Prostate gland (tissue), 2 donors: ENCODE results near the gene PLEKHG2. TPM values are rescaled to one million over a fixed set of nuclear protein-coding genes. Genes with fewer than 3 reads are reported as not detected.

ENCODE experiments used
- DNase-seq: peaks from one replicate; pipeline ENCODE4 v3.0.0-alpha.2; 2019; ENCODE audit warnings: low spot score
- H3K27ac ChIP-seq, 2 donors: fragments of 200-600 bp; sonication (generic); 2 replicates each; pipeline ENCODE4 v1.5.1; 2017 to 2019
- H3K27me3 ChIP-seq: fragments of 200-600 bp; sonication (generic); replicated peaks from 2 replicates; pipeline ENCODE4 v1.5.1; 2019; ENCODE audit not compliant: insufficient read depth
- H3K36me3 ChIP-seq, 2 donors: fragments of 200-600 bp; sonication (generic); 1 replicate in 1 of 2; 2 replicates in 1 of 2; pipeline versions ENCODE4 v1.5.1 to v1.8.1; 2017 to 2019
- H3K4me1 ChIP-seq: fragments of 200-600 bp; sonication (generic); replicated peaks from 2 replicates; pipeline ENCODE4 v1.5.1; 2019
- H3K4me3 ChIP-seq, 2 donors: fragments of 200-600 bp; sonication (generic); 2 replicates each; pipeline ENCODE4 v1.5.1; 2017 to 2019
- H3K9me3 ChIP-seq: fragments of 200-600 bp; sonication (generic); 2 replicates; pipeline ENCODE4 v1.5.1; 2017
- CTCF ChIP-seq, 4 experiments: fragments of 200-600 bp in 2 of 4; fragments of 450-650 bp in 2 of 4; sonication (generic) in 2 of 4; IDR thresholded peaks; 1 replicate in 3 of 4; 2 replicates in 1 of 4; pipeline ENCODE4 v1.5.1; 2016 to 2019; ENCODE audit warnings: antibody characterized with exemption in 4 of 4, mild to moderate bottlenecking in 2 of 4, moderate library complexity in 2 of 4
- POLR2A ChIP-seq: fragments of 450-650 bp; IDR thresholded peaks from one replicate; pipeline ENCODE4 v1.6.1; 2016; ENCODE audit warnings: antibody characterized with exemption, mild to moderate bottlenecking
- POLR2AphosphoS5 ChIP-seq: sonication (generic); formaldehyde crosslinking; IDR thresholded peaks from one replicate; pipeline ENCODE4 v1.6.1; 2017; ENCODE audit warnings: antibody characterized with exemption
- WGBS: methylation state at CpG from one replicate; pipeline ENCODE4 v1.1.5; 2018; 5-methylcytosine and 5-hydroxymethylcytosine counted together
- intact Hi-C: fragments of 100-400 bp; cut with DNase I; formaldehyde crosslinking; loops from one replicate; pipeline ENCODE4 v1.14.2; 2022
- total RNA-seq, 2 donors: library from RNA; depleted of rRNA; stranded (reverse); fragments of >200 nt; gene quantifications; one replicate each; pipeline ENCODE4 v1.1.0, GENCODE V29; 2016

The PLEKHG2 gene
- total RNA-seq, 2 donors from 2014 or later = 14.4 to 21.1 TPM

GRCh38 chr19:39417463-39418181 is 5.2 kb downstream of the PLEKHG2 start:
- no peak for TF ChIP-seq POLR2AphosphoS5
- TF ChIP-seq POLR2A = no peak
- TF ChIP-seq CTCF (IDR thresholded peaks at IDR 0.05) = no peak
- no peak for DNase-seq
- Histone ChIP-seq H3K27me3 (no peaks in the 10 kb centered on the region), H3K4me1 (no peaks in the 10 kb centered on the region), H3K9me3 (no peaks in the 10 kb centered on the region), H3K36me3 (no peaks in the 10 kb centered on the region), H3K27ac (no peak overlapping the region), H3K4me3 (no peak overlapping the region)
- intact Hi-C loops = no loop called here
- 86% methylated on average over 29 of the region's 30 CpGs for WGBS

GRCh38 chr19:39419003-39419402 is 6.5 kb downstream of the PLEKHG2 start:
- no peak overlapping the region for H3K27ac ChIP-seq
- H3K4me1 ChIP-seq = no peaks in the 10 kb centered on the region
- H3K36me3 ChIP-seq = no peaks in the 10 kb centered on the region
- H3K9me3 ChIP-seq = no peaks in the 10 kb centered on the region
- TF ChIP-seq CTCF (IDR thresholded peaks at IDR 0.05) = no peak
- no peak for TF ChIP-seq POLR2AphosphoS5
- no peak for TF ChIP-seq POLR2A
- no peak for DNase-seq
- 92% methylated on average over 9 of the region's 9 CpGs for WGBS
- intact Hi-C loops = no loop called here
- H3K4me3 ChIP-seq = no peak overlapping the region
- no peaks in the 10 kb centered on the region for H3K27me3 ChIP-seq

GRCh38 chr19:39420769-39421168 is 8.3 kb downstream of the PLEKHG2 start:
- no peak overlapping the region for H3K27ac ChIP-seq
- DNase-seq = no peak
- no peak overlapping the region for H3K4me3 ChIP-seq
- no peaks in the 10 kb centered on the region for H3K9me3 ChIP-seq
- H3K27me3 ChIP-seq = no peaks in the 10 kb centered on the region
- TF ChIP-seq POLR2A = no peak
- TF ChIP-seq CTCF (IDR thresholded peaks at IDR 0.05) = no peak
- TF ChIP-seq POLR2AphosphoS5 = no peak
- H3K36me3 ChIP-seq = no peaks in the 10 kb centered on the region
- intact Hi-C loops = no loop called here
- no peaks in the 10 kb centered on the region for H3K4me1 ChIP-seq
- WGBS = 90% methylated on average over 15 of the region's 15 CpGs

GRCh38 chr19:39422020-39422419 is 9.6 kb downstream of the PLEKHG2 start:
- 95% methylated on average over 5 of the region's 5 CpGs for WGBS
- intact Hi-C loops = no loop called here
- Histone ChIP-seq H3K27me3 (no peaks in the 10 kb centered on the region), H3K27ac (no peak overlapping the region), H3K4me1 (no peaks in the 10 kb centered on the region), H3K4me3 (no peak overlapping the region), H3K36me3 (no peaks in the 10 kb centered on the region), H3K9me3 (no peaks in the 10 kb centered on the region)
- TF ChIP-seq POLR2AphosphoS5 = no peak
- TF ChIP-seq POLR2A = no peak
- TF ChIP-seq CTCF (IDR thresholded peaks at IDR 0.05) = no peak
- no peak for DNase-seq
